CD4-positive, alpha-beta T cell treated with Interleukin-17A for 4 hours (primary cell): ENCODE data around the gene RABGEF1.

Experiments
- DNase-seq: peaks from one replicate; pipeline ENCODE4 v3.0.0-alpha.2; 2020; ENCODE audit warnings: mixed read lengths

Gene RABGEF1

DNA sequence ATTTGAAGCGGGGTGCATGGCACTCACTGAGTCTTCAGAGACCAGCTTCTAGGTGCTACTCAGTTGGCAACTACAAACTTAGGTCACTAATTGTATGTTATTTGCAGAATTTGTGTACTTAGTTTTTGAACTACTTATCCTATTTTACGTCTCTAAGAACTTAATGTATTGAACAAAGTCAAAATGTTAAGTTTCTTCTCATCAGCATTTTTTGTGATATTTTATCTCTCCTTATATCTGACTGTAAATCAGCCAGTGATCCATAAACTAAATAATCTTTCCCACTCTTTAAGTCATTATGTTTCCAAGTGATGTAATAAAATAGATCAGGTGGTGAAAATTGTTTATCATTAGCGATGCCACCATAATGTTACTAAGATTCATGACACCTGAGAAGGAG is 120.2 kb downstream of the RABGEF1 start:
- no peak for DNase-seq
